Measurements from ENCODE around the gene TP53I3.

DNA sequence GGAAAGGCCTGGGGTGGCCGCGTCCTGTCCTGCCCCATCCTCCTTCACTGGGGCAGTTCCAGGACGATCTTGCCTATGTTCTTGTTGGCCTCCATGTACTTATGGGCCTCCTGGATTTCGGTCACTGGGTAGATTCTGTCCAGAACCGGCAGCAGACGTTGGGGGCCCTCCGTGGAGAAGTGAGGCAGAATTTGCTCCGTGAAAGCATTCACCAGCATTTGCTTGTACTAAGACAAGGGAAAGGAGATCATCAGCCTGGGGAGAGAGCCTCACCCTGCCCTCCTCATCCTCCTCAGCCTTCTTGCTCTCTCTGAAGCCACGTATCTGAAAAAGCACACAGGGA lies 7.1 kb downstream of the TP53I3 start:
- TF ChIP-seq, protein P1, sequence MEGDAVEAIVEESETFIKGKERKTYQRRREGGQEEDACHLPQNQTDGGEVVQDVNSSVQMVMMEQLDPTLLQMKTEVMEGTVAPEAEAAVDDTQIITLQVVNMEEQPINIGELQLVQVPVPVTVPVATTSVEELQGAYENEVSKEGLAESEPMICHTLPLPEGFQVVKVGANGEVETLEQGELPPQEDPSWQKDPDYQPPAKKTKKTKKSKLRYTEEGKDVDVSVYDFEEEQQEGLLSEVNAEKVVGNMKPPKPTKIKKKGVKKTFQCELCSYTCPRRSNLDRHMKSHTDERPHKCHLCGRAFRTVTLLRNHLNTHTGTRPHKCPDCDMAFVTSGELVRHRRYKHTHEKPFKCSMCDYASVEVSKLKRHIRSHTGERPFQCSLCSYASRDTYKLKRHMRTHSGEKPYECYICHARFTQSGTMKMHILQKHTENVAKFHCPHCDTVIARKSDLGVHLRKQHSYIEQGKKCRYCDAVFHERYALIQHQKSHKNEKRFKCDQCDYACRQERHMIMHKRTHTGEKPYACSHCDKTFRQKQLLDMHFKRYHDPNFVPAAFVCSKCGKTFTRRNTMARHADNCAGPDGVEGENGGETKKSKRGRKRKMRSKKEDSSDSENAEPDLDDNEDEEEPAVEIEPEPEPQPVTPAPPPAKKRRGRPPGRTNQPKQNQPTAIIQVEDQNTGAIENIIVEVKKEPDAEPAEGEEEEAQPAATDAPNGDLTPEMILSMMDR (IDR thresholded peaks at IDR 0.05; ENCODE audit: low read depth, low read length): no peak
- TF ChIP-seq POLR2A (IDR thresholded peaks at IDR 0.05; ENCODE audit: extremely low read depth, insufficient read length): no peak

Data from NB4 (cell line).